UCSD-AML1 (cell line): ENCODE data around the gene HOTAIR.

Experiments
- DNase-seq: peaks from one replicate; lab custom pipeline; 2025; ENCODE audit not compliant: unreplicated experiment; lab: John Stamatoyannopoulos, UW

HOTAIR gene

DNA sequence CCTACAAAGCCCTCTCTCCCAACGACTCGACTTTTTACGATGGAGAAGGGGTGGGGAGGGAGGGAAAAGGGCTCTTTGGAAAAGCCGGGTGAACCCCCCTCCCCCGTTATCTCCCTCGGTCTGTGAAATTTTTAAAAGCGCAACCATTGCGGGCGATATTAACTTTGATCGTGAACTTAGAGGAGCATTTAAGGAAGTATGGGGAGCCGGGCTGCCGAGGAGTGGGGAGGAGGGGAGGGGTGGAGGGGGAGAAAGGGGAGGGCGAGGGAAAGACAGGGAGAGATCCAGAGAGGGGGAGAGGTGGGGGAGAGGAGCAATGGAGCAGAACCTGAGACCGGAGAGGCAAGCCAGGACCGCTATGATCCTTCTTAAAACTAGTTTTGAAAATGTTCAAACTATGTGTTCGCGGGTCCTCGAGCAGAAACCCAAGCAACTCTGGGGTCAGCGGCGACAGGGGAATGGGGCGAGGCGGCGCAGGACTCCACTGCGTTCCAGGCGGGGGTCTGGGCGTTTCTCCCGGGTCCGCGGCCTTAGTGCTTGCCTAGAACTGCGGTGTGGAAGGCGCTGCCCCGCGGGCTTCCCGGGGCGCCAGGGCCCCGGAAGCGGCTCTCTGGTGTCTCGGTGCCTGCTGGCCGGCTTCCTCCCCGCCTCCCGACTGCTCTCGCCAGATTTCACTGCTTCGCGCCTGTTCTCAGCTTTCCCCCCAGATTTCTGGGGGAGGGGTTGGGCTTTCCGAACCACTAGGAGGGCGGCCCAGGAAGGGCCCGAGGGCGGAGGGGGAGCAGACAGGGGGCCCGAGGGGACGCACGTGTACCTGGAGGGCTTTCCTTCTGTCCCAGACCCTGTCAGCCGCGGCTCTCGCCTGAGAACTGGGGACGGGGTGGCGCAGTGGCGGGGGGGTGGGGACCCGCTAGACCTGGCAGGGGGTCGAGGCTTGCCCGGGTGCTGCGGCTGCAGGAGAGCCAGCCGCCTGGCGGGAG is at the start of gene HOTAIR:
TSS of gene HOTAIR (minus strand) at position 871 of the 980 bp plus-strand sequence.
- no peak for DNase-seq

DNA sequence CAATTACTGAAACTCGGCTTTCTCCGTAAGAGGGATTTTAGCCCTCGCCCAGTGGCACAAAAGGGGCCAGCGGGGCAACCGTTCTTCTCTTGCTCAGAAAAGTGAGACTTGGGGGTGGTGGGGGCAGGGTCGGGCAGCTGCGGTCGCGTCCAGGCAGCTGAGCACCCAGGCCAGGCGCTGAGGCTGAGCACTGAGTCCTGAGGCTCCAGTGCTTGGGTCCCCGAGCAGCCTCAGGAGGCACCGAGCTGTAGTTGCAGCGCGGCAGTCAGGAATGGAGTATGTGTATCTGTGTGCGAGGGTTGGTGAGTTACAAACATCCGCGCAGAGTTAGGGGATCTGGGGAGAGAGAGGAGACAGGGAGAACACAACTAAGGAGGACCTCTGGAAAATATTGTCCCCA is 49.4 kb upstream of the HOTAIR start:
- DNase-seq: no peak

DNA sequence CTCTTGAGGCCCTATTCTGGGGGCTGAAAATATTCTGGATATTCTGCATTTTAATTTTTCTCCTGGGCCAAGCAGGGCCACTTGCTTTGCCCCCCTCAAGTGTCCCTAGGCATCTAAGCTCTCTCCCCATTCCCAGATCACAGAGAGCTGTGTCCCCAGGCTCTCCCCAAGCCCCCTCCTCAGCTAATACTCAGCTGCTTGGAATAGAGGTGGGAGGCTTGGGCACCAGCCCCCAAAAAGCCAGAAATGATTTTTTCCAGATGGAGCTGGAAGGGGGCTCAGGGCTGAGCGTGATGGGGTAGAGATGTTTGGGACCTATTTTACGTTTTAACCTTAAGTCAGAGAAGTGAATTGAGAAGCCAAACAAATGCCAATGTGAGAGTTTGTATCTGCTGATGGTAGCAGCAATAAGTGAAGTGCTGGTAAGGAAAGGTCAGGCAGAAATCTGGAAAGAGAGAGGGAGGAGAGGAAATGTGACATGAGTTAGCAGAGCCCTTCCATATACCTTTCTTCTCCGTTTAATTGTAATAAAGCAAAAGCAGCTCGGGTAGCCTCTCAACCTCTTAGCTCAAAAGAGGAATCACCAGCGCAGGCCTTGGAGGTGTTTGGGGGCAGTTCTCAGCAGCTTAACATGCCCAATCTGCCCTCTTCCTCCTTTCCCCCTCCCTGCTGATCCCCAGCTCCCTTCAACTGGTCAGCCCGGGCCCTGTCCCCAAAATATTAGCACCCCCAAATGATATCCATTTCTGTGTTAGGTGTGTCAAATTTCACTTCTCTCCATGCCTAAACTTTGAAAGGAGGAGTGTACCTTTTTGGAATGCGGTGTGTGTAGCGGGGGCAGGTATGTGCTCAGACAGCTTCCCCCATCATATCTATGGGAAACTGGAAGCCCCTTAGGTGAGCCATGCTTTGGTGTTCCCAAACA is 48.5 kb upstream of the HOTAIR start:
- no peak for DNase-seq

DNA sequence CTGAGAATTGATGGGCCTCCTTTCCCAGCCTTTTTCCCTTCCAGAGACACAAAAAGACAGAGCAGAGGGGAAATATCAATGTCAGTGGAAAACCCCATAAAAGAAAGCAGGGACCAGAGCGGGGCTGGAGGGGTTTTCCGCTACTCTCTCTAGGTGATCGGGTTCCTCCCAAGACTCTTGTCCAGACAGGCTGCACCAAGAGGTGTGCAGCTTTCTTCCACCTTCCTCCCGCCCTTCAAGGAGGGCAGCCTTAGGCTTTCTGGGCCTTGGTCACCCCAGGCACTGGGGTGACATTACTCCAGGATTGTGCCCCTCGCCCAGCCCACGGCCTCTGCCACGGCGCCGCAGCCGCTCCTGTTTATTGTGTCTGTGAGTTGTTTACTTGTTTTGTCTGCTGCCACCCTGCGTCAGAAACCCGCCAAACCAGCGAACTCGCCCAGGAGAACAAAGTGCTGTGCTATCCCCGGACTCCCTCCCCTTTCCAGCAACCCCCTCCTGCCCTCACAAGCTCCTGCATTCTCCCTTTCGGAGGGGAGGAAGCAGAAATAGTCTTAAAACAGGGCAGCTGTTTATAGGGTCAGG is 46.8 kb upstream of the HOTAIR start:
- no peak for DNase-seq

DNA sequence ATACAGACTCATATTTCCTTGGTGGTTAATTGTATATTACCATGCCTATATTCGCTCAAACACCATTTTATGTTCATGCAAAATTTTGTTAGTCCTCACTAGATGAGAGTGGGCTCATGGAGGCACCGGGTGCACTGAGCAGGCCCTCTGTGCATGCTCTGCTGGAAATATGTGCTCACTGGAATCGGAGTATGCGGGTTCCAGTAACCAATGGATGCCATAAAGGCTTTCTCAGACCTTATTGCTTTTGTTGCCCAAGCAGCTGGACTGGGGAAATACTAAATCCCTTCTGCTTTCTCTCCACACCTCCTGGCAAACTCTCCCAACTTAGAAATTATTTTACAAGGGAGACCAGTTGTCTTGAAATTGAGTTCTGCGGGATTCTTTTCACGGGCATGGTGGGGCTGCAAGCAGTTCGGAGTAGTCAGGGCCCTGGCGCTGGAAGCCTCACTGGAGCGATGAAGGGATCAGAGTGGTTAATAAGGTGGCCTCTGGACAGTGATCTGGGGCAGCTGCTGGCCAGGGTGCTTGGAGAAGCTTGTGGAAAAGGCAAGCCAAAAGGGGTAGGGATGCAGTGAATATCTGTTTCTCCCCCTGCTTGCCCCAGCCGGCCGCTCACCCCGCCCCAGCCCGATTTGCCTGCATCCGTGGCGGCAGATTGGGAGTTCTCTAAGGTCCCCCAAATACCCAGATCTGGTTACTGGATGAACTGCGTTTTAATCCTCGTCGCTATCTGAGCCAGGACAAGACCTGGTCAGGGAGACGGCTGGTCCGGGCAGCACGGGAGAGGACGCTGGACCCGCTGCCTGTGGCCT is 46.0 kb upstream of the HOTAIR start:
- DNase-seq: no peak

DNA sequence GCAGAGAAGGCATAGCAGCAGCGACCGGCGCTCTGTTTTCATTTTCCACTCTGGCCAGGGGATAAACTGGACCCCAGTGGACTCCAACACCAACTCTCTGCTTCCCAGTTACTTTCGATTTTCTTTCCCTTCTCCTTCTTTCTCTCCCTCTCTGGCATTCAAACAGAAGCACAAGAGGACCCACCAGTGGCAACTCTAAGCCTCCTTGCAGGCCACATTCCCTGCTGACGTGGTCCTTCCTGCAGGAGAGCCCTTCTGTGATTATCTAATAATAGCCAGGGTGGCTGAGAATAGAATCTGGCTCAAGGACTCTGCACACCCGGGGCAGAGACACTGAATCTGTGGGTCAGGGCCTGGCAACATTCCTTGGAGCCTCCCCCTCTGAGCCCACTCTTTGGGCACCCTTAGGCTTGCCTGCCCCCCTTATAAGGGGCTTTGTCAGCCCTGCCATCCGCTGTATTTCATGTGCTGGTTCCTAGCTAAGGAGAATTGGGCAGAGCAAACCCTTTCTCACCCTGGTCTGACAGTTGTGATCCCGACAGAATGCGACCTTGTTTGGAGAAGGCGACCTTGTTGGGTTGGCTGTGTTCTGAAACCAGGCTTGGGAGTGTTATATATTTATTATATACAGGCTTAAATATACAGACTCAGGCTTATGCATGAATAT is 45.3 kb upstream of the HOTAIR start:
- DNase-seq: no peak

DNA sequence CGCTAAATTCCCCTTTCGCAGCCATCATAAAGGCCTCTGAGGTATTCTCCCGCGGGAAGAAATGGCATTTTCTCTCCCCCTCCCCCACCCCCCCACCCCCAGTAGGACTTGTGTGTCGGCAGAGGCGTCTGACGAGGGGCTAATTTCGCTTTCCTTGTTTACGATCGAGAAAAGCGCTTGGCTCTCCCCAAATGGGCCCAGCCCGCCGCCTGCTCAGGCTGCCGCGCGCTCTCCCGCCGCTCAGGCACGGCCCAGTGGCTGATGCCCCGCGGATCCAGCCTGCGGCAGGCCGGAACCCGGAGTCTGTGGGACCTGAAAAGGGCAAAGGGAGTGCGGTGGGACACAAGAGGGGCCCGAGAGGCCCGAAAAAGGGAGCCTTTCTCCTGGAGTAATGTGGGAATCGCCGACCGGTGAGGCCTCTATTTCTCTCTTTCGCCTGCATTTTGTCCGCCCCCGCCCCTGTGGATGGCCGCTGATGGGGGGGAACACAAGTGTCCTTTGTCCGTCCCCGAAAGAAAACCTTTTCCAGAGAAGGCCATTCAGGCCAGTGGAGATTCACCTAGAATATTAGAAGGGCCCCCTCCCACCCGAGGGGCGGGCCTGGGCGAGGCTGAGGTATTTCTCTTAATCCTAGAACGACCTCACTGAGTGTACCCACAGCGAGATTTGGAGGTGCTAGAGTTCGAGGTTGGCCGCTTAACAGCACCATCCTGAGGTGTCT is 44.5 kb upstream of the HOTAIR start:
- no peak for DNase-seq

DNA sequence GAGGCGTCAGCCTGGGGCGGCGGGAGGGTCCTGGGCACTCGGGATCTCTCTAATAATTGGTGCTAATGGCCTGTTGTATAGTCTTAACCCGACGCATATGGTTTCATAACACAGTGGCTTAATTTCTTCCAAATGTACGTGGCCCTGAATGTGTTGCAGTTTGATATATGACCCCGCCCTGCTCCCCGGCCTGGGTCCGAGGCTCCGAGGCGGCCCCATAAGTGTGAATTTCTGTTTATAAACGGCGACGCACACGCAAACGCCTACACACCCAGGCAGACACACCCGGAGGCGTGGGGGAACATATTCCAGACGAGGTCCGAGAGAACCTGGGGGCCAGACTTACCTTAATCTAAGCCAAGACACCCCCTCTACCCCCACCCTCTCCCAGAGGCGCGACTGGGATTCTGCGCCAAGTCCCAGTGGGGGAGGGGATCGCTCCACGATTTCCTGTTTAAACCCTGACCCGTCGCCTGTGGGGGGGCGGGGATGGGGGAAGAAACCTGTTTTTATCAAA is 43.8 kb upstream of the HOTAIR start:
- DNase-seq: no peak

DNA sequence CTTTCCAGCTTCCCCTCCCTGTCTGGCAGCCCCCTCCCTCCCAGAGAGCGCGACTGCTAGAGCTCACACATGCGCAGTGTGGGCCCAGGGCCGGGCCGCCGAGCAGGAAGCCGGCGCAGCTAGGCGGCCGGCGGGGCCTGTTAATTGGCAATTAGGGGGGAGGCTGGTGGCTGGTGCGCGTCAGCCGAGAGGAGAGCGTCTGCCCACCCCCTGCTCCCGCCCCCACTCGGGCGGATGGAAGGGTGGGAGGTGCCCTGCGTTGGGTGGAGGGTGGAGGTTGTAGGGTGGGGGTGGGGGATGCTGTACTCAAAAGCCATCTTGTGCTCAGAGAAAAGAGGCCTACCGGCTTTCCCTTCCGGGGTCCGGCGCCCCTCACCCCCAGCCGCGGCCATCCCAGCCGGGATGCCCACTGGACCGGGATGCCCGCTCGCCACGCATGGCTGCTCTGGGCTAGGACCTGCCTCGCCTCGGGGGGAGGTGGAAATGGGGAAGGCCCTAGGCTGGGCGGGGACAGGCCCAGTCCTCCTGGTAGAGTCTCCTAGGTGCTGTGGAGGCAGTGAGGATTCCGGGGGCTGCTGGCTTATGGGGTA is 43.2 kb upstream of the HOTAIR start:
- peak; percentile 68 for DNase-seq

DNA sequence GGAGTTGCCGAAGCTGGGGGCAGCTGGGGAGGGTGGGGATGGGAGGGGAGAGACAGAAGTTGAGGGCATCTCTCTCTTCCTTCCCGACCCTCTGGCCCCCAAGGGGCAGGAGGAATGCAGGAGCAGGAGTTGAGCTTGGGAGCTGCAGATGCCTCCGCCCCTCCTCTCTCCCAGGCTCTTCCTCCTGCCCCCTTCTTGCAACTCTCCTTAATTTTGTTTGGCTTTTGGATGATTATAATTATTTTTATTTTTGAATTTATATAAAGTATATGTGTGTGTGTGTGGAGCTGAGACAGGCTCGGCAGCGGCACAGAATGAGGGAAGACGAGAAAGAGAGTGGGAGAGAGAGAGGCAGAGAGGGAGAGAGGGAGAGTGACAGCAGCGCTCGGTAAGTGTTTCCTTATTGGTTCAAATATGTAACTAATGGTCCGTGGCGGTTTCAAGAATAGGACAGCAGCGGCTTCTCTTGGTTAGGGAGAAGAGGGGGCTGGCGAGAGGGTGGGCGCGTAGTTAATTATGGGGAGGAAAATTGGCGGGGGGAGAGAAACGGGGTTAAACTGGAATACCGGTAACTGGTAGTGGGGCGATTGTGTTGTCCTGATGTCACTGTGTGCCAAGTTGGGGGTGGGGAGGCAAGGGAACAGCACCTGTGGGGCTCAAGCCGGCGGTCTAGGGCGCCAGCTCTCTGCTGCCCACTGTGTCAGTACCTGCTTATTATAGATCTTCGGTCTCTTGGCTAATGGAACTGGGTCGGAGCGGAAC is 42.5 kb upstream of the HOTAIR start:
- DNase-seq: no peak

DNA sequence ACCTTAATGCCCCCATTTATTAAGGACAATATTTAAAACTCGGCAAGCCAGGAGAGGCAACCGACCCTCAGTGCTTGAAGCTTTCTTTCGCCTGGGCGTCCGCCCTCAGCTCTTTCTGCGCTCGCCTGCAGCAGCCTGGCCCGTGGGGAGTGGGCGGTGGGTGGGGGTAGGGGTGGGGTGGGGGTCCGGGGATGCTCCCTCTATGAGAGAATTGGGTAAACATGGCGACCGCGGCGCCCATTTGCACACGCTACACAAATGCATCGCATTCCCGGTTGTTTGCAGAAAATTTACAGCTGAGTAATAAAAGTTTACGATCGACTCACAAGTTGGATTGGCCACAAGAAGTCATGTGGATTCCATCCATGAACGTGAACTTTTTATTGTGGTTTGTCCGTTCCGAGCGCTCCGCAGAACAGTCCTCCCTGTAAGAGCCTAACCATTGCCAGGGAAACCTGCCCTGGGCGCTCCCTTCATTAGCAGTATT is 41.8 kb upstream of the HOTAIR start:
- no peak for DNase-seq

DNA sequence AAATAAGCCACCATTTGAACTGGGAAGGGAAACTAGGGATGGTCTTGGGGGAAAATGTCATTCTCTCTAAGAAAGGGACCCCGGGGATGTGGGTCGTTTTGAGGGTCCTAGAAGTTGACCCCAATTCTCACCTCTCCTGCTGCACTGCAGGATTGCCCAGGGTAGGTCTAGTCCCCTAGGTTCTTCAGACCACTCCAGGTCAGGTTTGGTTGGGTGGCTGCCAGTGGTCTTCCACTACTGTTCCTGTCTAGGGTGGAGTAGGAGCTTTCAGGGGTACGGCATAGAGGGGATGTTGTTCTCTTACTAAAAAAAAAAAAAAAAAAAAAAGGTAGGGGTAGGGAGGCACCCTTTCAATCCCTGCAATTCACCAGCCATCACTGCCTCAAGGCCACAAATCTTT is 41.3 kb upstream of the HOTAIR start:
- DNase-seq: no peak

DNA sequence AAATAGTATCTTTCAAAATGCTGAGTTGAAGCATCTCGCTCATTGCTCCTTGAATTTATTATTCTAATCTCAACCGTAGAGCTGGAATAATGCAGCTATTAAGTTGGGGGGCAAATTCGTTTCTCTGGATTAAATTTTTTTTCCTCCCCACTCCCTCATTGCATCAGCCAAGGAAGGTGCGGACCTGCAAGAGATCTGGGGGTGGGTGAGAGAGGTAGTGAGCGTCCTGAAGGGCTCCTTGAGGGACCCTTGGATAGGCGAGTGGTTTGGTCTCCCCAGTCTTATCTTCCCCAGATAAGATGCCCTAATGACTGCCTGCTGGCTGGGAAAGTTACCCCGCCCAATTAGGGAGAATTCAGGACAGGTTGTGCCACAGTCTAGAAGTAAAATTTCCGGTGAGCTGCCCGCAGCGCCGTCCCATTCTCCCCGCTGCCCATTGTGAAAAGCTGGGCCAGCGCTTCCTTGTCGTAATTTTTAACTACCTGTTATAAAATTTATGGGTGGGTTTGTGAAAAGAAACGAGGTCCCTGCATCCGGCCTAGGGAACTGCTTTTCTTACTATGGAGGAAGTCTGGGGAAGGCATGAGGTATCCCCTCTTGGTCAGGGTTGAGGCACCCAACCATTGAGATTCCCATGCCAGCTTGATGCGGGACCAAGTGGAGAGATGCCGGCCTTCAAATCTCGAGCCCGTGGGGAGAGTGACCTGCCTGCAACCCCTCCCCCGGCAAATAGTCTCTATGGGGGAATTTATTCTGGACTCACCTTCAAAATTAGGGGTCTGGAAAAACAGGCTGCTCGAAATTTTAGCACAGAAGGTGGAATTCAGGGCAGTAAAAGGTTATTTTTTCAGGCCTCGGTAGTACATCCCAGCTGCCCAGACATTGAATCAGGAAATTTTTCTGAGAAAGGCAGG is 40.5 kb upstream of the HOTAIR start:
- DNase-seq: no peak

DNA sequence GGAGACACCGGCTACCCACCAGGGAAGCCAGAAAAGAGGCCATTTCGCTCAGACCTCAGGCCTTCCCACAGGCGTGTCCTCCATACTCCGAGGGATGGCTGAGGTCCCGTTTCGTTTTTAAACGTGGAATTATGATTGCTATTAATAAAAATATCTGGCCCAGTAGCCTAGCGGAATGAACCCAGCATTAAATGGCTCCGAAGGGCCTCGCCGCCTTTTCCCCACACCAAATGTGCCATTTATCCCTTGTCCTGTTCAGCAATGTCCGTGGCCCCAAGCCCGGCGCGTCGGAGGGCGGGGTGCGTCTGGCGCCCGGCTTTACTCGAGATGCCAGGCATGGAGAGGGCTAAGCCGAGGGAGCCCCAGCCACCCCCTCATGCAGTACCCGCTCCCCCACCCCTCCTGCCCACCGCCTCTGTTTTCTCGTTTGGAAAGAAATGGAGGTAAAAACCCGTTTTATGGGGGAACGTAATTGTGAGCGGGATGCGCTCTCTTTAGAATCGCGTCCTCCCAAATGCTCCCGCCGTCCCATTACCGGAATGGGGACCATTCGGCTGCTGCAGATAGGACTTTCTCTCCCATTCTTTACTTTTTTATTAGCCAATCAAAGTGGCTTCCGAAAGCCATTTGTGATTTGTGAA is 39.7 kb upstream of the HOTAIR start:
- DNase-seq: no peak

DNA sequence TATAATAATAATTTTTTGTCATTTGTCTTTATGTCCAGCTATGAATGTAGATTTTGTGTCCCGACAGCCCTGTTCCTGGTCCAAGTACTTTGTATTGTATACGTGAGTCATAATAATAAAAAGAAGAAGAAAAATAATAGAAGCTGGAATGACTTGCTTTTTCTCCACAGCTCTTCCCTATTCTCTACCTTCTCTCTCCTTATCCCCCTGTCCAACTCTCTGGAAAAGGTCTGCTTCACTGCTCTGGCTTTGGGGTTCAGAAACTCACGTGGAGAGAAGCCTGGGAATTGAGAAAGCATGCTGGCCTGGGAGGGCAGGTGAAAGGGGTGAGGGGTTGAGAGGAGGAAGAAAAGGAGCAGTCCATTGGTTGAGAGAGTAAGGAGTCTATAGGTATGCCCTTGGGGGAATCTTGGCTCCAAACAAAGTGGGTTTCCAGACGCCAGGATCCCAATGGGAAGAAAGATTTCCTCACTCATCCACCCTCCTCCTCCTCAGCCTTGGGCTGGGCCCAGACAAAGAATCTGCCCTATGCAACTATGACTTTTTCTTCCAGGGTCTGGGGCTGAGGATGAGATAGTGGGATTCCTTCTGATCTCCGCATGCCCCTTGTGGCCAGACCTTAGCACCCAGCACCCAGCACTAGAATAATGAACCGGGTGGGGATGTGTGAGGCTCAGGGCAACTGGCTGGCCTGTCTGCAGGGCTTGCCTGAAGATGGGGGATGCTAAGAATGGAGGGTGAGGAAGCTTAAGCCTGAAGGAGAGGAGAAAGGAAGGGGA is 38.1 kb upstream of the HOTAIR start:
- DNase-seq: no peak
